ENCODE data around the gene NBAS.

DNA sequence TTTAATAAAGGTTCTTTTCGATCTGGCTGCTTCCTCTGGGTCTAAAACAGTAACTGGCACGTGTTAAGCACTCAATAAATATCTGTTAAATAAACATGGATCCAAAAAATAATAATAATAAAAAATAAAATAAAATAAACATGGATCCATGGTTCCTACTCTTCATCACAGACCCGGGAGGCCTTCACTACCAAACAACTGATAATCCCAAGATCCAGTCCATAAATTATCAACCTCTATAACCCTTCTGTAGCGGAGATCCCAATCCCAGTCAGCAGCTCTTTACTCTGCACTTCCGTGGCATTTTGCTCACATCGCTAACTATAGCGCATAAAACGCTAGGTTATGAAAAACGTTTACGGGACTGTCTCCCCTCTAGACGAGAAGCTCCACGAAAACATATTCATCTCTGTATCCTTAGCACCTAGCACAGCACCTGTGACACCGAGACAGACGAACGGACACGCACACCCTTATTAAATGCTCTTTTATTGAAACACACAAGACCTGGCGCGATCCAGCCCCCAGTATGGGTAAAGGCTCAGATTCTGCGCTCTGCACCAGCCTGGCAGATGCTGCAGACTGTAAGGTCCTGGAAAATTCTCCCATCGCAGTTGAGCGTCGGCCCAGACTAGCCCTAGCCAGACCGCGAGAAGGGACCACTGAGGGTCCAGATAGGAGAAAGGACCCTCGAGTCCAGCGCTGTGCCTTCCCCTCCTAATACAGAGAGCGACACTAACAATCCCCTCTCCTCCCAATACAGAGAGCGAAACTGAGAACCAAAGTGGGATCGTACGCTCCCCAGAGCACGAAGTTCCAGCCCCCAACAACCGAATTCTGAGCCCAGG lies 770 bp downstream of the NBAS start:
- TF ChIP-seq ZFP36 (IDR thresholded peaks at IDR 0.05; ENCODE audit: low read depth, low read length, partially characterized antibody) = no peak
- TF ChIP-seq CBX8 (IDR thresholded peaks at IDR 0.05; ENCODE audit: borderline replicate concordance, extremely low read depth, low read depth, low read length, poor library complexity, severe bottlenecking) = no peak

Data from K562 (cell line).